HepG2 (cell line): Measurements from ENCODE around the gene SGMS1. TPM values are rescaled to one million over a fixed set of nuclear protein-coding genes. Genes with fewer than 3 reads are reported as not detected.

Experiments
- ATAC-seq: fragments of 200-7000 bp; cut with Tn5 transposase; 3 replicates; pipeline ENCODE4 v1.9.1; 2020; ENCODE audit warnings: mild to moderate bottlenecking, moderate library complexity
- BruUV-seq: library from RNA; stranded (reverse); fragments of 400-500 nt; replicated peaks from 2 replicates; lab custom pipeline; 2021; lab: Mats Ljungman, UMichigan
- CTCF ChIA-PET: fragments of 300-600 bp; formaldehyde crosslinking; extraction: SDS; loops from one replicate; lab custom pipeline; 2021; ENCODE audit warnings: low total read pairs, inconsistent platforms, low intra/inter-chr PET ratio; lab: Yijun Ruan, JAX
- POLR2A ChIA-PET: fragments of 350-600 bp; sonication (Branson Sonifier 250); formaldehyde crosslinking; loops from one replicate; lab custom pipeline; 2020; ENCODE audit warnings: antibody characterized with exemption, inconsistent platforms; lab: Yijun Ruan, JAX
- DNase-seq: peaks from one replicate; pipeline ENCODE4 v3.0.0-alpha.2; 2015; ENCODE audit warnings: low spot score
- FAIRE-seq: peaks from 3 replicates; lab custom pipeline; 2011; peaks lifted over from hg19 to GRCh38; lab: Jason Lieb, UNC
- H2AFZ ChIP-seq: one replicate; pipeline ENCODE4 v1.6.1; 2011; ENCODE audit warnings: low read length, inconsistent platforms
- H3K27ac ChIP-seq: fragments of 300-600 bp; 3 replicates; pipeline ENCODE4 v1.8.0; 2011; ENCODE audit warnings: mixed run types, mild to moderate bottlenecking, mixed read lengths, low read length, inconsistent platforms; ENCODE audit not compliant: insufficient read depth; ENCODE audit errors: extremely low read length
- H3K27me3 ChIP-seq, 2 experiments: fragments of 200-600 bp in 1 of 2; 2 replicates in 1 of 2; 3 replicates in 1 of 2; pipeline versions ENCODE4 v1.6.0 to v1.8.0; 2011; ENCODE audit warnings: low read length in 2 of 2, mild to moderate bottlenecking in 2 of 2, moderate library complexity in 2 of 2, inconsistent platforms in 1 of 2; ENCODE audit not compliant: insufficient read depth in 2 of 2, control insufficient read depth in 1 of 2
- H3K36me3 ChIP-seq, 2 experiments: fragments of 200-600 bp in 1 of 2; replicated peaks in 1 of 2; 2 replicates in 1 of 2; 3 replicates in 1 of 2; pipeline versions ENCODE4 v1.5.1 to v1.8.0; 2011; ENCODE audit warnings: low read length in 2 of 2, inconsistent platforms in 1 of 2; ENCODE audit not compliant: insufficient read depth in 2 of 2, control insufficient read depth in 1 of 2
- H3K4me1 ChIP-seq: 2 replicates; pipeline ENCODE4 v1.5.1; 2012; ENCODE audit warnings: low read length, inconsistent platforms; ENCODE audit not compliant: insufficient read depth
- H3K4me2 ChIP-seq: 2 replicates; pipeline ENCODE4 v1.6.0; 2011; ENCODE audit warnings: low read depth, low read length, inconsistent platforms
- H3K4me3 ChIP-seq, 3 experiments: fragments of 200-600 bp in 1 of 3; sonication (generic), shearing (Covaris generic) in 1 of 3; replicated peaks in 1 of 3; 2 replicates each; pipeline ENCODE4 v1.5.1; 2011 to 2016; ENCODE audit warnings: low read length in 3 of 3, inconsistent platforms in 2 of 3, low read depth in 2 of 3, mild to moderate bottlenecking in 2 of 3, control low read depth in 1 of 3, mixed read lengths in 1 of 3; ENCODE audit not compliant: insufficient read depth in 1 of 3
- H3K79me2 ChIP-seq: one replicate; pipeline ENCODE4 v1.6.1; 2011; ENCODE audit warnings: low read length, inconsistent platforms; ENCODE audit not compliant: insufficient read depth
- H3K9ac ChIP-seq: 2 replicates; pipeline ENCODE4 v1.6.0; 2011; ENCODE audit warnings: mild to moderate bottlenecking, low read depth, low read length, inconsistent platforms; ENCODE audit not compliant: insufficient read depth
- H3K9me3 ChIP-seq: 2 replicates; pipeline ENCODE4 v1.5.1; 2012; ENCODE audit warnings: mild to moderate bottlenecking, low read length
- H4K20me1 ChIP-seq: 2 replicates; pipeline ENCODE4 v1.6.0; 2011; ENCODE audit warnings: inconsistent platforms, mild to moderate bottlenecking, low read length, moderate library complexity; ENCODE audit not compliant: insufficient read depth
- CSRNP2 ChIP-seq: sonication (generic); formaldehyde crosslinking; conservative IDR thresholded peaks from 2 replicates; pipeline ENCODE4 v1.8.0; 2022; ENCODE audit warnings: low read depth, missing genetic modification reagents
- FOXA1 ChIP-seq, 2 experiments: fragments of 450-650 bp in 1 of 2; sonication (generic) in 1 of 2; formaldehyde crosslinking in 1 of 2; IDR thresholded peaks; 2 replicates each; pipeline versions ENCODE4 v1.4.0 to v1.6.1; 2016 to 2020; ENCODE audit warnings: missing genetic modification reagents in 1 of 2
- FOXA3 ChIP-seq: IDR thresholded peaks from 2 replicates; pipeline ENCODE4 v1.6.1; 2016; ENCODE audit warnings: missing genetic modification reagents, missing compliant biosample characterization
- MTF1 ChIP-seq: sonication (generic); formaldehyde crosslinking; IDR thresholded peaks from 2 replicates; pipeline ENCODE4 v1.5.0; 2020; ENCODE audit warnings: missing genetic modification reagents
- NFE2 ChIP-seq: sonication (generic); formaldehyde crosslinking; IDR thresholded peaks from 2 replicates; pipeline ENCODE4 v1.4.0; 2020; ENCODE audit warnings: missing genetic modification reagents
- STAG1 ChIP-seq: sonication (generic); formaldehyde crosslinking; IDR thresholded peaks from 2 replicates; pipeline ENCODE4 v1.4.0; 2020; ENCODE audit warnings: missing genetic modification reagents
- TGIF2 ChIP-seq: IDR thresholded peaks from 2 replicates; pipeline ENCODE4 v1.6.1; 2016; ENCODE audit warnings: control low read depth, missing compliant biosample characterization
- XBP1 ChIP-seq: sonication (generic); formaldehyde crosslinking; IDR thresholded peaks from 2 replicates; pipeline ENCODE4 v1.5.0; 2020; ENCODE audit warnings: missing genetic modification reagents
- ZNF17 ChIP-seq: sonication (generic); formaldehyde crosslinking; IDR thresholded peaks from 2 replicates; pipeline ENCODE4 v1.5.0; 2020; ENCODE audit warnings: mild to moderate bottlenecking, missing genetic modification reagents
- ZNF34 ChIP-seq: sonication (generic); formaldehyde crosslinking; IDR thresholded peaks from 2 replicates; pipeline ENCODE4 v1.4.0; 2020; ENCODE audit warnings: mild to moderate bottlenecking, missing genetic modification reagents, borderline replicate concordance
- ZNF446 ChIP-seq: sonication (generic); formaldehyde crosslinking; IDR thresholded peaks from 2 replicates; pipeline ENCODE4 v1.5.0; 2020; ENCODE audit warnings: mild to moderate bottlenecking, missing genetic modification reagents
- ZNF687 ChIP-seq: sonication (generic); formaldehyde crosslinking; IDR thresholded peaks from 2 replicates; pipeline ENCODE4 v1.5.1; 2020; ENCODE audit warnings: mild to moderate bottlenecking, missing genetic modification reagents, moderate library complexity
- ZNF710 ChIP-seq: sonication (generic); formaldehyde crosslinking; IDR thresholded peaks from 2 replicates; pipeline ENCODE4 v1.5.0; 2020; ENCODE audit warnings: mild to moderate bottlenecking, missing genetic modification reagents, borderline replicate concordance
- ZNF891 ChIP-seq: sonication (generic); formaldehyde crosslinking; IDR thresholded peaks from 2 replicates; pipeline ENCODE4 v1.5.0; 2020; ENCODE audit warnings: mild to moderate bottlenecking, missing genetic modification reagents
- ZSCAN5A ChIP-seq: sonication (generic); formaldehyde crosslinking; IDR thresholded peaks from 2 replicates; pipeline ENCODE4 v1.8.0; 2022; ENCODE audit warnings: mild to moderate bottlenecking, missing genetic modification reagents, borderline replicate concordance
- WGBS: methylation state at CpG from one replicate; pipeline ENCODE4 v1.1.6; 2017; ENCODE audit warnings: low lambda C conversion rate; 5-methylcytosine and 5-hydroxymethylcytosine counted together
- in situ Hi-C: cut with HindIII; loops from 2 replicates; pipeline ENCODE4 v1.10.0; 2017; ENCODE audit warnings: low pct_unique_long_range_greater_than_20kb; ENCODE audit not compliant: extremely low pct_ligation_motif_present
- intact Hi-C: fragments of 100-400 bp; cut with micrococcal nuclease; formaldehyde crosslinking; loops from one replicate; pipeline ENCODE4 v1.10.0; 2022; ENCODE audit not compliant: unreplicated experiment
- polyA plus RNA-seq, 8 experiments: library from polyadenylated mRNA; depleted of rRNA in 3 of 8; stranded (reverse) in 7 of 8; unstranded in 1 of 8; fragments of >200 nt; fragmentation: Illumina TruSeq in 4 of 8; extraction: Trizol in 4 of 8; gene quantifications; 2 replicates each; pipeline versions ENCODE4 v1.2.1 to v1.2.3, GENCODE V29; 2011 to 2016; ENCODE audit warnings: low read depth in 4 of 8, missing spikeins in 1 of 8, mixed read lengths in 1 of 8; ENCODE audit not compliant: insufficient read depth in 1 of 8
- total RNA-seq, 5 experiments: library from RNA; depleted of rRNA; stranded (reverse); fragments of >200 nt; fragmentation: Illumina TruSeq; extraction: Trizol; gene quantifications; 2 replicates each; pipeline ENCODE4 v1.2.3, GENCODE V29; 2016; ENCODE audit warnings: low read depth in 1 of 5

Gene SGMS1
- total and polyA plus RNA-seq, 2 of the 13 experiments (the other 11 are each of a cell fraction or from before 2014, with no cell fraction given) = 6.5 to 15.1 TPM

GRCh38 chr10:50610368-50610767 lies 13.4 kb downstream of the SGMS1 start:
- in situ Hi-C loops = no loop called here
- no TSS peak for BruUV-seq
- intact Hi-C loops = no loop called here
- TF ChIP-seq CSRNP2 (CRISPR knock-in tag) (no peak), FOXA1 (IDR thresholded peaks at IDR 0.05) (no peak), FOXA1 (CRISPR knock-in tag; IDR thresholded peaks at IDR 0.05) (no peak), TGIF2 (CRISPR knock-in tag) (no peak), ZNF687 (CRISPR knock-in tag) (no peak), ZNF710 (no peak), ZNF34 (CRISPR knock-in tag) (no peak), ZNF17 (CRISPR knock-in tag) (no peak), MTF1 (no peak), ZSCAN5A (CRISPR knock-in tag) (no peak), ZNF446 (CRISPR knock-in tag) (no peak), XBP1 (CRISPR knock-in tag) (no peak), ZNF891 (CRISPR knock-in tag) (no peak), FOXA3 (CRISPR knock-in tag) (no peak), NFE2 (CRISPR knock-in tag) (no peak), STAG1 (CRISPR knock-in tag) (no peak)

More at GRCh38 chr10:50610368-50610767, 13.4 kb downstream of the SGMS1 start:
- no peak overlapping the region for H2AFZ ChIP-seq
- peaks cover 27% of the 10 kb centered on the region for H3K79me2 ChIP-seq
- no peaks in the 10 kb centered on the region for H3K9me3 ChIP-seq
- ChIA-PET CTCF (no interaction called here), POLR2A (no interaction called here)
- no peak for ATAC-seq
- peaks cover 12% of the 10 kb centered on the region for H4K20me1 ChIP-seq
- no peak overlapping the region for H3K9ac ChIP-seq
- 98% methylated on average over 4 of the region's 4 CpGs for WGBS
- FAIRE-seq = no peak
- H3K36me3 ChIP-seq = no peaks in the 10 kb centered on the region
- no peak for DNase-seq
- H3K27me3 ChIP-seq = no peaks in the 10 kb centered on the region
- no peak overlapping the region for H3K27ac ChIP-seq
- H3K4me1 ChIP-seq = peaks cover 56% of the 10 kb centered on the region
- H3K4me3 ChIP-seq = no peak overlapping the region
- H3K4me2 ChIP-seq = no peak overlapping the region
